GM12878 (cell line): ENCODE results near the gene SRRM5. TPM values are rescaled to one million over a fixed set of nuclear protein-coding genes. Genes with fewer than 3 reads are reported as not detected.
"Not testable (repeated sequence)": the region's sequence is repeated elsewhere in the genome, so short reads cannot be mapped to it uniquely, and the experiment has no call there.

ENCODE experiments used
- ATAC-seq: fragments of 200-7000 bp; cut with Tn5 transposase; 3 replicates; pipeline ENCODE4 v1.9.1; 2020; ENCODE audit warnings: mild to moderate bottlenecking, moderate library complexity
- BruUV-seq: library from RNA; stranded (reverse); fragments of 400-500 nt; replicated peaks from 2 replicates; lab custom pipeline; 2021; lab: Mats Ljungman, UMichigan
- CTCF ChIA-PET: fragments of 300-600 bp; sonication (Branson Sonifier 250); formaldehyde crosslinking; extraction: SDS; loops from one replicate; lab custom pipeline; 2021; ENCODE audit warnings: inconsistent platforms; lab: Yijun Ruan, JAX
- POLR2A ChIA-PET: fragments of 350-600 bp; formaldehyde crosslinking; extraction: SDS; loops from one replicate; lab custom pipeline; 2021; ENCODE audit warnings: inconsistent platforms; lab: Charles Lee
- RAD21 ChIA-PET: fragments of 300-600 bp; sonication (Branson Sonifier 250); formaldehyde crosslinking; loops from one replicate; lab custom pipeline; 2023; ENCODE audit warnings: antibody characterized with exemption; ENCODE audit not compliant: unreplicated experiment; lab: Charles Lee
- SMC1A ChIA-PET: fragments of 300-600 bp; sonication (Branson Sonifier 250); formaldehyde crosslinking; loops from one replicate; lab custom pipeline; 2023; ENCODE audit not compliant: unreplicated experiment, uncharacterized antibody; lab: Charles Lee
- DNase-seq: peaks from one replicate; pipeline ENCODE4 v3.0.0-alpha.2; 2011; ENCODE audit warnings: low read depth, low spot score
- FAIRE-seq: peaks from 3 replicates; lab custom pipeline; 2011; peaks lifted over from hg19 to GRCh38; lab: Jason Lieb, UNC
- H2AFZ ChIP-seq: 2 replicates; pipeline ENCODE4 v1.6.0; 2011; ENCODE audit warnings: low read depth, low read length, control low read depth; ENCODE audit not compliant: control insufficient read depth
- H3K27ac ChIP-seq: 2 replicates; pipeline ENCODE4 v1.5.1; 2011; ENCODE audit warnings: control low read depth; ENCODE audit not compliant: control insufficient read depth, insufficient read depth
- H3K27me3 ChIP-seq, 2 experiments: replicated peaks in 1 of 2; 2 replicates each; pipeline versions ENCODE4 v1.6.0 to v1.6.1; 2011; ENCODE audit warnings: low read length in 1 of 2; ENCODE audit not compliant: control insufficient read depth in 2 of 2, insufficient read depth in 2 of 2
- H3K36me3 ChIP-seq, 2 experiments: 2 replicates each; pipeline ENCODE4 v1.5.1; 2011; ENCODE audit warnings: low read length in 1 of 2; ENCODE audit not compliant: control insufficient read depth in 2 of 2, insufficient read depth in 2 of 2
- H3K4me1 ChIP-seq: 2 replicates; pipeline ENCODE4 v1.6.1; 2011; ENCODE audit warnings: mild to moderate bottlenecking, low read length, moderate library complexity, mixed read lengths; ENCODE audit not compliant: control insufficient read depth, insufficient read depth
- H3K4me2 ChIP-seq: 2 replicates; pipeline ENCODE4 v1.6.0; 2011; ENCODE audit warnings: control low read depth; ENCODE audit not compliant: control insufficient read depth, insufficient read depth
- H3K4me3 ChIP-seq: fragments of 200-600 bp; sonication (generic); 2 replicates; pipeline ENCODE4 v1.5.1; 2016
- H3K79me2 ChIP-seq: 2 replicates; pipeline ENCODE4 v1.6.0; 2011; ENCODE audit warnings: low read length; ENCODE audit not compliant: control insufficient read depth, insufficient read depth
- H3K9ac ChIP-seq: 2 replicates; pipeline ENCODE4 v1.8.0; 2011; ENCODE audit warnings: low read length, control low read depth, mixed read lengths; ENCODE audit not compliant: control insufficient read depth, insufficient read depth
- H3K9me3 ChIP-seq: replicated peaks from 3 replicates; pipeline ENCODE4 v1.5.1; 2011; ENCODE audit warnings: mild to moderate bottlenecking, low read length; ENCODE audit not compliant: control insufficient read depth, insufficient read depth
- H4K20me1 ChIP-seq: 2 replicates; pipeline ENCODE4 v1.6.0; 2011; ENCODE audit not compliant: control insufficient read depth, insufficient read depth
- BMI1 ChIP-seq: fragments of 450-650 bp; IDR thresholded peaks from 2 replicates; pipeline ENCODE4 v1.6.1; 2016; ENCODE audit warnings: mild to moderate bottlenecking, moderate library complexity, borderline replicate concordance
- CBX5 ChIP-seq: sonication (generic); IDR thresholded peaks from 2 replicates; pipeline ENCODE4 v1.6.1; 2016; ENCODE audit warnings: low read depth, moderate library complexity, mild to moderate bottlenecking, inconsistent platforms
- GABPA ChIP-seq: IDR thresholded peaks from 2 replicates; pipeline ENCODE4 v1.6.1; 2014; ENCODE audit warnings: antibody characterized with exemption, low read depth, mild to moderate bottlenecking, inconsistent platforms
- HDAC2 ChIP-seq: fragments of 200-600 bp; sonication (generic); IDR thresholded peaks from 2 replicates; pipeline ENCODE4 v1.6.1; 2017
- JUNB ChIP-seq: IDR thresholded peaks from 2 replicates; pipeline ENCODE4 v1.6.1; 2016; ENCODE audit warnings: antibody characterized with exemption, mild to moderate bottlenecking
- MEF2A ChIP-seq: IDR thresholded peaks from 2 replicates; pipeline ENCODE4 v1.6.1; 2011; ENCODE audit warnings: low read depth, mild to moderate bottlenecking, low read length, moderate library complexity; ENCODE audit not compliant: insufficient read depth
- PML ChIP-seq: IDR thresholded peaks from 2 replicates; pipeline ENCODE4 v1.6.1; 2012; ENCODE audit warnings: low read length, inconsistent platforms
- RELA ChIP-seq: fragments of 450-650 bp; IDR thresholded peaks from 2 replicates; pipeline ENCODE4 v1.8.0; 2014; ENCODE audit warnings: borderline replicate concordance; ENCODE audit not compliant: partially characterized antibody
- RFX5 ChIP-seq: IDR thresholded peaks from 2 replicates; pipeline ENCODE4 v1.6.1; 2011; ENCODE audit warnings: low read depth, low read length, improper control_type of control experiment
- SIX5 ChIP-seq: IDR thresholded peaks from 2 replicates; pipeline ENCODE4 v1.6.1; 2011; ENCODE audit warnings: mild to moderate bottlenecking, low read depth, low read length, moderate library complexity; ENCODE audit not compliant: severe bottlenecking
- SPI1 ChIP-seq: IDR thresholded peaks from 2 replicates; pipeline ENCODE4 v1.6.1; 2011; ENCODE audit warnings: low read depth, mild to moderate bottlenecking, low read length, moderate library complexity, borderline replicate concordance; ENCODE audit not compliant: insufficient read depth
- SRF ChIP-seq, 2 experiments: IDR thresholded peaks; 2 replicates each; pipeline ENCODE4 v1.6.1; 2011; ENCODE audit warnings: low read depth in 2 of 2, low read length in 2 of 2, mild to moderate bottlenecking in 1 of 2, moderate library complexity in 1 of 2
- TARDBP ChIP-seq: IDR thresholded peaks from 2 replicates; pipeline ENCODE4 v1.6.1; 2016; ENCODE audit warnings: borderline replicate concordance
- WGBS: methylation state at CpG from one replicate; pipeline ENCODE4 v1.1.6; 2016; ENCODE audit warnings: low lambda C conversion rate; ENCODE audit not compliant: insufficient replicate concordance, insufficient coverage; ENCODE audit errors: missing lambda C conversion rate; 5-methylcytosine and 5-hydroxymethylcytosine counted together
- in situ Hi-C: fragments of 300-500 bp; cut with MboI; formaldehyde crosslinking; loops from 9 replicates; pipeline ENCODE4 v1.14.3; 2018; ENCODE audit warnings: mixed read lengths
- intact Hi-C: fragments of 100-400 bp; cut with micrococcal nuclease; formaldehyde crosslinking; loops from one replicate; pipeline ENCODE4 v1.14.2; 2022; ENCODE audit not compliant: unreplicated experiment
- polyA plus RNA-seq, 11 experiments: library from polyadenylated mRNA; depleted of rRNA in 4 of 11; unstranded in 6 of 11; stranded (reverse) in 5 of 11; fragments of >200 nt; fragmentation: Nextera tagmentation in 4 of 11; fragmentation: Illumina TruSeq in 1 of 11; extraction: Ambion mirVana in 4 of 11; extraction: Trizol in 1 of 11; gene quantifications; 1 replicate in 1 of 11; 2 replicates in 10 of 11; pipeline versions ENCODE4 v1.2.1 to v1.2.3, GENCODE V29; 2011 to 2016; ENCODE audit warnings: inconsistent platforms in 2 of 11, missing spikeins in 2 of 11, low read depth in 1 of 11
- total RNA-seq, 4 experiments: library from RNA; depleted of rRNA in 3 of 4; stranded (reverse); fragments of >200 nt in 3 of 4; fragmentation: Illumina TruSeq in 1 of 4; extraction: Trizol in 1 of 4; gene quantifications; 2 replicates each; pipeline versions ENCODE4 v1.2.1 to v1.2.3, GENCODE V29; 2013 to 2021
- TF ChIP-seq, protein P1 (sequence below): fragments of 450-650 bp; IDR thresholded peaks from 2 replicates; pipeline ENCODE4 v1.6.1; 2017; ENCODE audit warnings: mild to moderate bottlenecking, low read depth, inconsistent platforms; ENCODE audit not compliant: poor library complexity, severe bottlenecking

The SRRM5 gene
- total and polyA plus RNA-seq, 10 of the 15 experiments (the other 5 are each of a cell fraction or from before 2014, with no cell fraction given) = 0.06 to 0.38 (median 0.24) TPM; not detected in 2

DNA sequence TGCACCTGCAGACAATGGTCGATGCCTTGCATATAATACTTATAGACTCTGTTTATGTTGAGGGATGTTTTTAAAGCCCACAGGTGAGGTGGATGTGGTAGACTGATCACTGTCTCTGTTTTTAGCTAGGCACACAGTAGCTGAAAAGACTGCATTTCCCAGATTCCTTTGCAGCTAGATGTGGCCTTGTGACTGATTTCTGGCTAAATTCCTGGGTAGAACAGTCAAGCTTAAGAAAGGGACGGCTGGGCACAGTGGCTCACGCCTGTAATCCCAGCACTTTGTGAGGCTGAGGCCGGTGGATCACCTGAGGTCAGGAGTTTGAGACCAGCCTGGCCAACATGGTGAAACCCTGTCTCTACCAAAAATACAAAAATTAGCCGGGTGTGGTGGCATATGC, 11.6 kb upstream of the SRRM5 start:
- FAIRE-seq, ATAC-seq: not testable (repeated sequence)
- CTCF ChIA-PET = interaction anchor here (0.9 to 1.8 kb wide), 4 partner anchors 26 to 209 kb away, joined by 3 to 7 read pairs (median 4); no protein-coding TSS in a partner anchor

DNA sequence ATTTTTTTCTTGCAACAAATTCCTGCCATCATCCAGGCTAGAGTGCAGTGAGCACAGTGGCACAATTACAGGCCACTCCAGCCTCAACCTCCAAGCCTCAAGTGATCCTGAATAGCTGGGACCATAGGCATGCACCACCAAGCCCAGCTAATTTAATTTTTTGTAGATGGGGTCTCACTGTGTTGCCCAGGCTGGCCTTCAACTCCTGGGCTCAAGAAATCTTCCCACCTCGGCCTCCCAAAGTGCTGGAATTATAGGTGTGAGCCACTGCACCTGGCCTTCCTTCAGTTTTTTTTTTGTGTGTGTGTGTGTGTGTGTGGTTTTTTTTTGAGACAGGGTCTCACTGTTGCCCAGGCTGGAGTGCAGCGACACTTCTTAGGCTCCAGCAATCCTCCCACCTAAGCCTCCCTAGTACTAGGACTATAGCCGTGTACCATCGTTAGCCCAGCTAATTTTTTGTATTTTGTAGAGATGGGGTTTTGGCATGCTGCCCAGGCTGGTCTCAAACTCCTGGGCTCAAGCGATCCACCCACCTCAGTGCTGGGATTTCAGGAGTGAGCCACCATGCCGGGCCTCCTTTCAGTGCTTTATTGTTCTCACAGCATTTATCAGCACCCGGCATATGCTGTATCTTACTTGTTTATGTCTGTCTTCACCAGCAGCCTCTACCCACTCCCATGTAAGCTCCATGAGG, 5.9 kb upstream of the SRRM5 start:
- Histone ChIP-seq H3K27me3 (no peaks in the 10 kb centered on the region), H3K9ac (no peak overlapping the region), H3K4me3 (no peak overlapping the region), H2AFZ (no peak overlapping the region), H3K36me3 (peaks cover 6 to 8% of the 10 kb centered on the region in 2 experiments; a peak in 3 of 4 replicates), H3K9me3 (no peaks in the 10 kb centered on the region), H3K27ac (no peak overlapping the region), H3K4me1 (no peaks in the 10 kb centered on the region), H4K20me1 (no peaks in the 10 kb centered on the region), H3K4me2 (no peak overlapping the region), H3K79me2 (no peaks in the 10 kb centered on the region)
- 84% methylated on average over 7 of the region's 7 CpGs for WGBS
- intact Hi-C loops = no loop called here
- ATAC-seq (no peak), DNase-seq (no peak), FAIRE-seq (no peak)
- no TSS peak for BruUV-seq
- CTCF ChIA-PET = interaction anchor here (0.6 kb wide), 1 partner anchor 9 kb away, joined by 3 read pairs; no protein-coding TSS in a partner anchor
- in situ Hi-C loops = no loop called here
- SMC1A ChIA-PET = interaction anchor here (0.9 to 1.3 kb wide), 2 partner anchors 8 to 11 kb away, joined by 3 read pairs; no protein-coding TSS in a partner anchor
- POLR2A ChIA-PET = no interaction called here
- RAD21 ChIA-PET = interaction anchor here (1.0 to 1.3 kb wide), 2 partner anchors 51 to 86 kb away, joined by 3 to 5 read pairs; no protein-coding TSS in a partner anchor
- no peak for TF ChIP-seq MEF2A
- no peak for TF ChIP-seq HDAC2
- TF ChIP-seq TARDBP = no peak
- TF ChIP-seq BMI1 = no peak
- no peak for TF ChIP-seq JUNB
- TF ChIP-seq RELA = no peak
- TF ChIP-seq, protein P1, sequence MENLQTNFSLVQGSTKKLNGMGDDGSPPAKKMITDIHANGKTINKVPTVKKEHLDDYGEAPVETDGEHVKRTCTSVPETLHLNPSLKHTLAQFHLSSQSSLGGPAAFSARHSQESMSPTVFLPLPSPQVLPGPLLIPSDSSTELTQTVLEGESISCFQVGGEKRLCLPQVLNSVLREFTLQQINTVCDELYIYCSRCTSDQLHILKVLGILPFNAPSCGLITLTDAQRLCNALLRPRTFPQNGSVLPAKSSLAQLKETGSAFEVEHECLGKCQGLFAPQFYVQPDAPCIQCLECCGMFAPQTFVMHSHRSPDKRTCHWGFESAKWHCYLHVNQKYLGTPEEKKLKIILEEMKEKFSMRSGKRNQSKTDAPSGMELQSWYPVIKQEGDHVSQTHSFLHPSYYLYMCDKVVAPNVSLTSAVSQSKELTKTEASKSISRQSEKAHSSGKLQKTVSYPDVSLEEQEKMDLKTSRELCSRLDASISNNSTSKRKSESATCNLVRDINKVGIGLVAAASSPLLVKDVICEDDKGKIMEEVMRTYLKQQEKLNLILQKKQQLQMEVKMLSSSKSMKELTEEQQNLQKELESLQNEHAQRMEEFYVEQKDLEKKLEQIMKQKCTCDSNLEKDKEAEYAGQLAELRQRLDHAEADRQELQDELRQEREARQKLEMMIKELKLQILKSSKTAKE = no peak
- TF ChIP-seq SPI1 = no peak
- no peak for TF ChIP-seq CBX5
- TF ChIP-seq RFX5 = no peak
- no peak for TF ChIP-seq SRF (IDR thresholded peaks at IDR 0.05; ENCODE audit: low read depth in 2 of 2, low read length in 2 of 2)
- TF ChIP-seq PML = no peak
- TF ChIP-seq GABPA = no peak

More for the DNA sequence above, 11.6 kb upstream of the SRRM5 start:
- TF ChIP-seq SIX5 = peak; percentile 26
- H3K27ac ChIP-seq, intact Hi-C loops, H3K9me3 ChIP-seq, DNase-seq, H3K4me2 ChIP-seq, H3K4me3 ChIP-seq, H2AFZ ChIP-seq, H3K4me1 ChIP-seq, in situ Hi-C loops, H4K20me1 ChIP-seq, RAD21 ChIA-PET, H3K27me3 ChIP-seq, H3K9ac ChIP-seq, BruUV-seq: not testable (repeated sequence)
- H3K36me3 ChIP-seq = peaks cover 6 to 23% of the 10 kb centered on the region in 2 experiments; a peak in 3 of 4 replicates
- WGBS = 100% methylated on average over 5 of the region's 5 CpGs
- POLR2A ChIA-PET = interaction anchor here (0.6 kb wide), 1 partner anchor 18 kb away, joined by 11 read pairs; no protein-coding TSS in a partner anchor
- SMC1A ChIA-PET = interaction anchor here (1.4 kb wide), 1 partner anchor 26 kb away, joined by 6 read pairs; no protein-coding TSS in a partner anchor
- H3K79me2 ChIP-seq = peaks cover 29% of the 10 kb centered on the region
